Hepatocyte (in vitro differentiated cells): ENCODE measurements around the gene F2RL3.

Experiments
- EZH2 ChIP-seq: fragments of 200-600 bp; sonication (generic); IDR thresholded peaks from 2 replicates; pipeline ENCODE4 v1.6.1; 2016; ENCODE audit warnings: antibody characterized with exemption, mild to moderate bottlenecking, borderline replicate concordance
- TF ChIP-seq, protein P1 (sequence below): fragments of 200-600 bp; sonication (generic); IDR thresholded peaks from 2 replicates; pipeline ENCODE4 v1.5.1; 2016; ENCODE audit warnings: antibody characterized with exemption, mild to moderate bottlenecking; ENCODE audit not compliant: poor library complexity

DNA sequence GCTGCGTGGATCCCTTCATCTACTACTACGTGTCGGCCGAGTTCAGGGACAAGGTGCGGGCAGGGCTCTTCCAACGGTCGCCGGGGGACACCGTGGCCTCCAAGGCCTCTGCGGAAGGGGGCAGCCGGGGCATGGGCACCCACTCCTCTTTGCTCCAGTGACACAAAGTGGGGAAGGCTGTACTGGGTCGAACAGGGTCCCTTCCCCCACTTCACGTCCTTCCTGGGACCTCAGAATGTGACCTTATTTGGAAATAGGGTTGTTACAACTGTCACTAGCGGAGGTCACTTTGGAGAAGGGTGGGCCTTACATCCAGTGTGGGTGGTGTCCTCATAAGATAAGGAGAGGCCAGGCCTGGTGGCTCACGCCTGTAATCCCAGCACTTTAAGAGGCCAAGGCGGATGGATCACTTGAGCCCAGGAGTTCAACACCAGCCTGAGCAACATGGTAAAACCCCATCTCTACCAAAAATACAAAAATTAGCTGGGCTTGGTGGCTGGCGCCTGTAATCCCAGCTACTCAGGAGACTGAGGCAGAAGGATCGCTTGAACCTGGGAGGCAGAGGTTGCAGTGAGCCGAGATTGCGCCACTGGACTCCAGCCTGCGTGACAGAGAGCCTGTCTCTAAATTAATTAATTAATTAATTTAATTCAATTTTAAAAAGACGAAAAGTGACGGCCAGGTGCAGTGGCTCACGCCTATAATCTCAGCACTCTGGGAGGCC, 1.8 kb downstream of the F2RL3 start:
- TF ChIP-seq EZH2: no peak
- TF ChIP-seq, protein P1, sequence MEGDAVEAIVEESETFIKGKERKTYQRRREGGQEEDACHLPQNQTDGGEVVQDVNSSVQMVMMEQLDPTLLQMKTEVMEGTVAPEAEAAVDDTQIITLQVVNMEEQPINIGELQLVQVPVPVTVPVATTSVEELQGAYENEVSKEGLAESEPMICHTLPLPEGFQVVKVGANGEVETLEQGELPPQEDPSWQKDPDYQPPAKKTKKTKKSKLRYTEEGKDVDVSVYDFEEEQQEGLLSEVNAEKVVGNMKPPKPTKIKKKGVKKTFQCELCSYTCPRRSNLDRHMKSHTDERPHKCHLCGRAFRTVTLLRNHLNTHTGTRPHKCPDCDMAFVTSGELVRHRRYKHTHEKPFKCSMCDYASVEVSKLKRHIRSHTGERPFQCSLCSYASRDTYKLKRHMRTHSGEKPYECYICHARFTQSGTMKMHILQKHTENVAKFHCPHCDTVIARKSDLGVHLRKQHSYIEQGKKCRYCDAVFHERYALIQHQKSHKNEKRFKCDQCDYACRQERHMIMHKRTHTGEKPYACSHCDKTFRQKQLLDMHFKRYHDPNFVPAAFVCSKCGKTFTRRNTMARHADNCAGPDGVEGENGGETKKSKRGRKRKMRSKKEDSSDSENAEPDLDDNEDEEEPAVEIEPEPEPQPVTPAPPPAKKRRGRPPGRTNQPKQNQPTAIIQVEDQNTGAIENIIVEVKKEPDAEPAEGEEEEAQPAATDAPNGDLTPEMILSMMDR: no peak
